ENCODE measurements around the gene GJC2.
"Not testable (repeated sequence)": the region's sequence is repeated elsewhere in the genome, so short reads cannot be mapped to it uniquely, and the experiment has no call there.

Gene GJC2

GRCh38 chr1:228173528-228174481 is 24.1 kb downstream of the GJC2 start:
- peak; percentile 27 for DNase-seq

- DNase-seq = peak; percentile 39
These were observed 25.0 kb downstream of the GJC2 start for GRCh38 chr1:228174482-228175315.

DNA sequence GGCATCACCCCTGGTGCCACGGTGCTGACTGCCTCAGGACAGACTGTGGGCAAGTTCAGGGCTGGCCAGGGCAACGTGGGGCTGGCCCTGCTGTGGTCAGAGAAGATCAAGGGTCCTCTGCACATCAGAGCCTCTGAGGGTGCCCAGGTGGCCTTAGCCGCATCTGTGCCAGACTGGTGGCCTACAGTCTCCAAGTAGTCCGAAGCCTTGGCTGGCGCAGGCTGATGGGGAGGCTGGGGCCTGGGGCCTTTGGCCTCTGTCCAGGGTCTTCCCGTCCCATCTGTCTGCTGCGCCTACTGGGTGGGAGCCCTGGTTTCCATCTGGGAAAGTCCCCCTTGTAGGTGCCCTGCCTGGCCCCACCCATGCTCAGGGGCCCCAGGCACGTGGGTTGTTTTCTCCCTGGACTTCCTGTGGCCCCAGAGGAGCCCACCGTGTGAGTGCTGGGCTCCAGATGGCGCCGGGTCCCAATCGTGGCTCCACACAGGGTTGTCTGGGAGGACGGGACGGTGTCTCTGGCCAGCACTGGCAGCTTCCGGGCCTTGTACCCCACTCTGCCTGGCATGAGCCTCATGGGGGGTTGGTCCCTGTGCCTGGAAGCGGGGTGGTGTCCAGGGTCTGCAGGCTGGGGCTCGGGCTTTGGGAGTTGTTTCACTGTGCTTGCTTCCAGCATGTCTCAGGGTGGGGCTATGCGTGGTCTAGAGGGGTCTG is 25.7 kb downstream of the GJC2 start:
- no peak for DNase-seq

DNA sequence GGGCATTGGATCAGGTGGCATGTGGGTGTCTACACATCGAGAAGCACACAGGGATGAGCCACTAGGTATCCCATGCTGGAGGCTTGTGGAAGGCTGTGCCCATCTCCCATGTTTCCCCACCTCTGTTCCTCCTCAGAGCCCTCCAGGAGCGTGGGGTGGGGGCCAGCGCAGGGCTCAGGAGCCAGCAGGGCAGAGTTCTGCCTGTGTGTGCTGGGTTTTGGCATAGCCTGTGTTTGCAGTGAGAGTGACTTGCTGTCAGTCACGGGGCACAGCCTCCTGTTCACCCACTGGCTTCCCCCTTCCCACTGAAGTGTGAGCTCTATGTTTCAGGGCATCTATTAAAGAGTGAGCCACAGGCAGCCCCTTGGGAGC is 26.3 kb downstream of the GJC2 start:
- no peak for DNase-seq

DNA sequence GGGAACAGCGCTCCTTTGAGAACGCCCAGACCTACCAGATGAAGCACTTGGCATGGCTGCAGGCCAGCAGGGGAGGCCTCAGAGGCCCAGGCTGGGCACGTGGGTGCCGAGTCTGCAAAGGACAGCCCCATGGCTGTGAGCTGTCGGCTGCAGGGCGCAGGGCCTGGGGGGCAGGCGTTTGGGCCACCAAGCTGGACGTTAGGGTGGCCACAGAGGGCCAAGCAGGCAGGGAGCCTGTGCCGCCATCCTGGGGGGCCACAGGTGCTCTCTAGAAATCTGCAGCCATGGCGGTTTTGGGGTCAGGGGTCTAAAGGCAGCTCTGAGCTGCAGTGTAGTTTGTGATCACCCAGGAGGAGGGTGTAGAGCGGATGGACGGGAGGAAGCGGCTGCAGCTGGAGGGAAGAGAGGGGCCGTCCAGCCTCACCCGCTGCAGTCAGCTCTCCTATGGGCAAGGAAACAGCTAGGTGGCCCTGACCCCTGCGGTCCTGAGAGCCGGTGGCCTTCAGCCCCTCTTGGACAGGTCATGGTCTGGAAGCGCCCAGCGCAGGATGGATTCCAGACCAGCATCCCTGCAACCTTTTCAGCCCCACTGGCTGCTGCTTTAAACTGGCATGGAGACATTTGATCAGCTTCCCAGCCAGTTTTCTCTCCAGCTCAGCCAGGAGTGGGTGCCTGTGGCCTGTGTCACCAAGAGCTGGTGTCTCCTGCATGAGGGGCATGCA is 26.9 kb downstream of the GJC2 start:
- no peak for DNase-seq

- DNase-seq = no peak
These were observed 27.4 kb downstream of the GJC2 start for GRCh38 chr1:228177183-228177475.

DNA sequence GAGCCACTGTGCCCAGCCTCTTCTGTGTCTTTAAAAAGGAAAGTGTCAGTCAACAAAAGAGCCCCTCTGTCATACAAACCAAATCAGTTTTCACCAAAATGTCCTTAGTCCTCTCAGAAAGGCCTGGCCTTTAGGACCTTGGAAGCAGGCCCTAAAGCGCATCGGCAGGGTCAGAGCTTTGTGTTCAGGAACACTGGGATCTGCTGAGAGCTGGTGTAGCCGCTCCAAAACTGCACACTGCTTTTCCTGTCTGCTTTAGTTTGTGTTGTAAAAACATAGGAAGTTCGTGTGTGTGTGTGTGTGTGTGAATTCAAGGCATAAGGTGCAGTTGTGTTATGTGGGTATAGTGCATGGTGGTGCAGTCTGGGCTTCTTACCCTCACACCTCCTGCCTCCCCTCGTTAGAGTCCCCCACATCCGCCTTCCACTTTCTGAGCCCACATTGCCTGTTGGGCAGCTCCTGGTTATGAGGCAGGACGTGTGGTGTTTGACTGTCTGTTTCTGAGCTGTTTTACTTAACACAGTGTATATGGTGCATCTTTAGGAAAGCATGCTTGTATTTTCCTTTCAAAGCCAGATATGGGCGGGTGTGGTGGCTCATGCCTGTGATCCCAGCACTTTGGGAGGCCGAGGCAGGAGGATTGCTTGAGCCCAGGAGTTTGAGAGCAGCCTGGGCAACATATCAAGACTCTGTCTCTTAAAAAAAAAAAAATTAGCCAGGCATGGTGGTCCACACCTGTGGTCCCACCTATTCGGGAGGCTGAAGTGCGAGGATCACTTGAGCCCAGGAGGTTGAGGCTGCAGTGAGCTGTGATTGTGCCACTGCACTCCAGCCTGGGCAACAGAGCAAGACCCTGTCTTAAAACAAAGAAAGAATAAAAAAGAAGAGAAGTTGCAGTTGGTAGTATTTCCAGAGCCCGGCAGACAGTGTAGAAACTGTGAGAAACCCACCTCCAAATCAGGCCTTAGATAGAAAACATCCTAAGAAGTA is 28.3 kb downstream of the GJC2 start:
- DNase-seq = no peak

GRCh38 chr1:228178737-228179684 is 29.3 kb downstream of the GJC2 start:
- no peak for DNase-seq

- DNase-seq = no peak
These were observed 30.7 kb downstream of the GJC2 start for GRCh38 chr1:228180271-228180958.

DNA sequence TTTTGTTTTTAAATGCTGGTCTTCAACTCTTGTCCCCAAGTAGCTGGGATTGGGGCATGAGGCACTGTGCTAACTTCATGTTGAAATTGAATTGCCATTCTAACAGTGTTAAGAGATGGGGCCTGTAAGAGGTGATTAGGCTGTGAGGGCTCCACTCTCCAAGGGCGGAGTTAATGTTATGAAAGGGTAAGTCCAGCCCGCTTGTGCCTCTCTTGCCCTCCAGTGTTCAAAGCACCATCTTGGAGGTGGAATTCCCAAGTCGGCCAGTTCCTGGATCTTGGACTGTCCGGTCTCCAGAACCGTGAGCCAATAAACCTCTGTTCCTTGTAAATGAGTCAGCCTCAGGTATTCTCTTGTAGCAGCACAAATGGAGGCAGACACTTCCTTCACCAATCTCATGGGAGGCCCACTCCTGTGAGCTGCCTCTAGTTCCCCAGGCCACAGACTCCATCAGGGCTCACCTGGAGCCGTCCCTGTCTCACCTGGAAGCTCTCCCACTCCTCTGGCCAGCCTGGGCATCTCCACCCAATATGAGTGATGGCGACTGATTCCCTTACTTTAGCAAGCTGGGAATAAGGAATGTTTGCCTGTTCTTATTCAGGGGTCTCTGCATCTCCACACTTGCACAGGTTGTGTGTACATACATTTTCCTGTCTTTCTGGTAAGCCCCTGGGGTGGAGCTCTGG is 31.4 kb downstream of the GJC2 start:
- no peak for DNase-seq

GRCh38 chr1:228181645-228182034 is 31.9 kb downstream of the GJC2 start:
- no peak for DNase-seq

DNA sequence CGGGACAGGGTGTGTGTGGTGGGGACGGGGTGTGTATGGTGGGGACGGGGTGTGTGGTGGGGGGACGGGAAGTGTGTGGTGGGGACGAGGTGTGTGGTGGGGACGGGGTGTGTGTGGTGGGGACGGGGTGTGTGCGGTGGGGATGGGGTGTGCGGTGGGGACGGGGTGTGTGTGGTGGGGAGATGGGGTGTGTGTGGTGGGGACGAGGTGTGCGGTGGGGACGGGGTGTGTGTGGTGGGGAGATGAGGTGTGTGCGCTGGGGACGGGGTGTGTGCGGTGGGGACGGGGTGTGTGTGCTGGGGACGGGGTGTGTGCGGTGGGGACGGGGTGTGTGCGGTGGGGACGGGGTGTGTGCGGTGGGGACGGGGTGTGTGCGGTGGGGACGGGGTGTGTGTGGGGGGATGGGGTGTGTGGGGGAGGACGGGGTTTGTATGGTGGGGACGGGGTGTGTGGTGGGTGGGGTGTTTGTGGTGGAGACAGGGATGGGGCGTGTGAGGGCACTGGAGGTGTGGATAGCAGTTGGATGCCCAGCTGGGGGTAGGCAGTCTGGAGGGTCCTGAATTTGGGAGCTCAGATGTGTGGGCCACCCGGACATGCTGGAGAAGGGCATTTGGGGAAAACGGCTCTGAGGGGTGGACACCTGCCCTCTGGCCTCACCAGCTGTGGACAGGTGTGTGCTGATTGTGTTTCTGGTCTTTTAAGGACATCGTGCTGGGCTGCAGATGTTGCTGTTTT is 32.7 kb downstream of the GJC2 start:
- DNase-seq = no peak

DNA sequence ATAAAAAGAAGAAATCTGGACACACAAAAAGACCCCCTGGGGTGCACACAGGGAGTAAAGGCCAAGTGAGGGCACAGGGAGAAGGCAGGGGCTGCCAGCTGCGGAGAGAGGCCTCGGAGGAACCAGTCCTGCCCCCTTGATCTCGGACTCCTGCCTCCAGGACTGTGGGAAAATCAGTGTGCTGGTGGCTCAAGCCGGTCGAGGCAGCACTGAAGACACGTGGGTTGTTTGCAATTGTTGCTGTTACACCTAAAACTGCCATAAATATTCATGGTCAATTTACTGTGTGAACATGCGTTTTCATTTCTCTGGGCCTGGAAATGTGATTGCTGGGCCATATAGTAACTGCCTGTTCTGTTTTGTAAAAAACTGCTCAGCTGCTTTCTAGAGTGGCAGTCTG is 34.4 kb downstream of the GJC2 start:
- DNase-seq = no peak

DNA sequence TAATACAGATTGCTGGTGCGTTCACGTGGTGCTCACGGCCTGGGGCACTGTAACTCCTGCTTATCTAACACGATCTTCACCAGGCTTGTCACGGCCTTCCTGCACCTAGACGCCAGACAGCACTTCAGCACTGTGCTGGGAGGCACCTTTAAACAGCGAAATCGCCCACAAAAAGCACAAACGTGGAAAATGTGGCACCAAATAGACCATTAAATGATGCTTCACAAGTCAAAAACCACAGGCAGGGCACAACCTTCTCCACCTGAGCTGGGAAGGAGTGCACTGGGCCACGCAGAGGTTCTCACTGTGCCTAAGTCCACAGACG is 35.9 kb downstream of the GJC2 start:
- DNase-seq = peak; percentile 62

GRCh38 chr1:228188249-228188648 is 38.5 kb downstream of the GJC2 start:
- not testable (repeated sequence) for DNase-seq

DNA sequence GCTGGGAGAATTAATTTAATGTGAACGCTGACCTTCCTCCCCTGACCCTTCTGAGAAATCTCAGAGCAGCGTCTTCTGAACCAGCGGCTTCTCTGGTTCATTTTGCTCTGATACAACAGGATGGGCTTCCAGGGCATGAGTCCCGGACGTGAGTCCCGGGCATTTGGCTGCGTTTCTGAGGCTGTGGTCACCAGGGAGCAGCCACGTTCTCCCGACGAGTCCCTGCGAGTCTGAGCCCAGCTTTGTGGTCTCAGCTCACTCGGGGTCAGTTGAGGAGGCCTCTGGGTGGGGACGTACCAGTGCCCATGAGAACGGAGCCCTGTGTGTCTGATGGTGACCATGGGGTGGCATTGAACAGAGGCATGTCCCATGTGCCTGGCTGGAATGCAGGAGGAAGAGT is 40.5 kb downstream of the GJC2 start:
- DNase-seq = no peak

- DNase-seq = no peak
These were observed 41.0 kb downstream of the GJC2 start for GRCh38 chr1:228190778-228191177.

DNA sequence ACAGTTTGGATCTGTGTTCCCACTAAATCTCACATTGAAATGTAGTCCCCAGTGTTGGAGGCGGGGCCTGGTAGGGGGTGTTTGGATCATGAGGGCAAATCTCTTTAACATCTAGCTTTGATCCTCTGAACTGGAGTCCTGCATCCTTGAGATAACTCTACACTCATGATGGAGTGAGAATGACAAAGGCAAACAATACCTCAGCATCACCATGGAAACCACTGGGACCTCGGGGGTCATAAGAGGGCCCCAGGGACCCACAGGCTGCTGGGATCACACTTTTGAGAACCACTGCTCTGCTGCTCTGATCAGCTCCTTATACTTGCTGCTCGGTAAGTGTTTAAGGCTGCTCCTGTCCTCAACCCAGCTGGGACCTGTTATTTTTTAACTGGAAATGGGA is 44.7 kb downstream of the GJC2 start:
- DNase-seq = no peak

Measured in T-helper 9 cell (primary cell).